GM18520 (cell line): ENCODE data around the gene LAMA1.

Source experiments
- ATAC-seq: cut with Tn5 transposase; IDR thresholded peaks from one replicate; pipeline ENCODE4 v1.9.1; 2021; ENCODE audit not compliant: unreplicated experiment

The LAMA1 gene

DNA sequence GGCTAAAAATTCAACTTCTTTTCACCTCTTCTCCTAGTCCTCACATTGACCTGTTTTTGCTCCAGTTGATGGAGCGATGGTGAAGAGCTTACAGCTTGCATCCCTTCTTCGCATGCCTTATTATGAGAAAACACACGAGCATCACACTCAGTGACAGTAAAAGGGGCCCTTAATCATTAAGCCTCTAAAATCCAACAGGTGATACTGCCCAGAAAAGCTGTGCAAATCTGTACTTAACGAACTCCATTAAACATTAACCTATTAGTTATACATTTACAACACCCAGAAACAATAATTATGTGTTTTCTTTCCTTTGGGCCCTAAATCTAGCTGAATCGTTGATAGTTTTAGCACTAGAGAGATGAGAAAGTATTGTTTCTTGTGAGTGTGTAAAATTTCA lies 54.8 kb downstream of the LAMA1 start:
- ATAC-seq: no peak

- ATAC-seq: no peak
Observed at GRCh38 chr18:7062236-7062635, 55.4 kb downstream of the LAMA1 start.

- ATAC-seq: no peak
Observed at GRCh38 chr18:7059276-7059675, 58.3 kb downstream of the LAMA1 start.

GRCh38 chr18:7056026-7056425 lies 61.6 kb downstream of the LAMA1 start:
- ATAC-seq: no peak

DNA sequence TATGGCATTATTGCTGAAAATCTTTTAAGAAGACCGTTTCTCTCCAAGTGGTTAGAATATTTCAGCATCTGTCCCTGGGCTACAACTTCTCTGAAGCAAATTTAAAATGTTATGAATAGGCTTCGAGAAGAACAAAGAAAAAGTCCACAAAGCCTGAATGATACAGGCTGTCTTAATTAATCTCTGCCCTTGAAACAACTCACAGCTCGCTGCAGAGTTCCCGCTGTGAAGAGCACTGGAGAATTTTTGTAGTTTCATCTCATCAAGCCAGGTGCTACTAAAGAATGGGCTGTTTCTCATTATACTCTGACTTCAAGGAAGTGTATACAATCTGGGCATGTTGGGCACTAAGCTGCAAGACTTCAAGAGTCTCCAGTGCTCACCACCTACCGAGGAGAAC lies 67.6 kb downstream of the LAMA1 start:
- no peak for ATAC-seq

DNA sequence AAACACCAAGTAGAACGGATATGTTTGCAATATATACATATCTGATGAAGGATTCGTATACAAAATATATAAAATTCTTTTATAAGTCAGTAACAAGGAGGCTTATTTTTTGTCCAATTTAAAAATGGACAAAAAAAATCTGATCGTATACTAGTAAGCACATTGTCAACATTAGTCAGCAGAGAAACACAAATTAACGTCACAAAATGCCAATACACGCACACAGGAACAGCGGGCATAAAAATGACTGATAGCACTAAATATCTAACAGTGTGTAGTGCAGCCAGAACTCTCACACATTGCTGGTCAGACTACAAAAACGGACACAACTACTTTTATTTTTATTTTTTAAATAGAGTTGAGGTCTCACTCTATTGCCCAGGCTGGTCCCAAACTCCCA lies 69.5 kb downstream of the LAMA1 start:
- ATAC-seq: no peak

GRCh38 chr18:7047336-7047735 lies 70.3 kb downstream of the LAMA1 start:
- no peak for ATAC-seq

GRCh38 chr18:7038330-7038851 lies 79.2 kb downstream of the LAMA1 start:
- no peak for ATAC-seq

- ATAC-seq: no peak
Observed at GRCh38 chr18:7037470-7037869, 80.1 kb downstream of the LAMA1 start.

DNA sequence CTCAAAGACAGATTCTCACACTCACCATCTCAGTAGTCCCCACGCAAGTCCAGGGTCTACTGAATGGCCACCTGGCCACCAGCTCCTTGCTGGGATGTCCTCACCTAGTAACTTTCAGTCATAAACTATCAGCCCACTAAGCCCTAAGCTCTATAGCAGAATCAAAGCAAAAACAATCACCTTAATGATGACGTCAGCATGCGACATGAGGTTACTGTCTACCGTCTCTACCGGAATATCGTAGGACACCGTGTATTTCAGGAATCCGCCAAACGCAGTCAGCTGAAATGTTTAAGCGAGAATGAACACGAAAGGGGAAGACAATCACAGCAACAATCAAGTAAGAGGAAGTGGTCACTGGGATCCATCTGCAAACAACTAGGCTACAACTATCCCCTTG lies 81.8 kb downstream of the LAMA1 start:
- ATAC-seq: no peak

DNA sequence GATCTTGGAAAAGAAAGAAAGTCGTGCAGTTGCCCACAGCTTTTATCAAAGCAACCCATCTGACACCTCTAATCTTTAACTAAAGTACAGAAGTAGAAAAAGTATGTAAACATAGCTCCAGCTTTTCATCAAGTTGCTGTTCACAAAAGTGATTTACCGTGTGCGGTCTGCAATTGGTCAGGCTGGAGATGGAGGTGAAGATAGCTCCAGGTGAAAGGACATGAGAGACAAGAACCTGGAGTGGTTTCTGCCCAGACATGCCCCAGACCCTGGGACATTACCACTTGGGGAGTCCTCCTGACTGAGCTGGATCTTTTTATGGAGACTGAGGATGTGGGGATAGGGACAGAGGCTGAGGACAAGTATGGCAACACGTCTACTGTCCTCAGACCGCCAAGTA lies 82.7 kb downstream of the LAMA1 start:
- no peak for ATAC-seq

GRCh38 chr18:7032537-7032936 lies 85.1 kb downstream of the LAMA1 start:
- ATAC-seq: no peak

DNA sequence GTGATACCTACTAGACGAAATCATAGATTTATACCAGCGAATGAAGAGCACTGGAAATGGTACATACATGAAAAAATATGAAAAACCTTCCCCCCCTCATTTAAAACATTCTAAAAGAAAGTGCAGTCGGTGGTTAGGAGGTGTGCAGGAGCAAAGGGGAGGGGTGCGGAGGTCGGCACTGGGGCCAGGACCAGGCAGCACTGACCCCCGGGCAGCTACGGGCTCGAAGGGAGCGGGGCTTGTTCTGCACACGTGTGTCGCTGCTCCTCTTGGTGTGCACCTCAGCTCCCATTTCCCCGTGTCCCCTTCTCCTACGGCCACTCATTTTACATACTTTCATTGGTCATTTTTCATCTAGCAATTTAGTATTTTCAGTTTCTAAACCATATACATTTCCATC lies 89.0 kb downstream of the LAMA1 start:
- no peak for ATAC-seq

DNA sequence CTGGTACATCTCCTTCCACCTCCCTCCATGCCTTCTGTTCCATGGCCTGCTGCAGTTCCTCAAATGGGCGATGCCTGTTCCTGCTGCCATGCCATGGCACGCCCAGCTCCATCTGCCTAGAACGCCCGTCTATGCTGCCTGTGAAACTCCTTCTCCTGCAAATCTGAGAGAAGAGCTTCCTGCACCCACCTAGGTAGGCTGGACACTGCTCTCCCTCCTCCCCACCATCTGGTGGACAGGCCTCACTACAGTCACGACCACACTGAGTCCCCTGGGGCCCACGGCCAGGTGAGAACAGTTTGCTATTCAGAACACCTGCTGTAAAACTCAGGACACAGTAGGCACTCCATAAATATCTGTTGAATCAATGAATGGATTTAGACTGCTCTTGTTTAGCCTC lies 92.4 kb downstream of the LAMA1 start:
- no peak for ATAC-seq

DNA sequence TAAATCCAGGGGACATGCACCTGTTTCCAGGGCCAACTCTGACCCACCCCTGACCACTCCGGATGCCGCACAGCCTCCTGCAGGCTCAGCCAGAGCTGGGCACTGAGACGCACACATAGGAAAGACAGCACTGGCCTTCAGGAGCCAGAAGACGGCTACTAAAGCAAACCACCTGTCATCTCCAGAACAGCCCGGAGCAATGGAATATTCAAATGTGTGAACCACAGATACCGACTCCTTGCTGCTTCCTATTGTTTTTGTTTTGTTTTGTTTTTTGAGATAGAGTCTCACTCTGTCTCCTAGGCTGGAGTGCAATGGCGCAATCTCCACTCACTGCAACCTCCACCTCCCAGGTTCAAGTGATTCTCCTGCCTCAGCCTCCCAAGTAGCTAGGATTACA lies 94.0 kb downstream of the LAMA1 start:
- no peak for ATAC-seq

DNA sequence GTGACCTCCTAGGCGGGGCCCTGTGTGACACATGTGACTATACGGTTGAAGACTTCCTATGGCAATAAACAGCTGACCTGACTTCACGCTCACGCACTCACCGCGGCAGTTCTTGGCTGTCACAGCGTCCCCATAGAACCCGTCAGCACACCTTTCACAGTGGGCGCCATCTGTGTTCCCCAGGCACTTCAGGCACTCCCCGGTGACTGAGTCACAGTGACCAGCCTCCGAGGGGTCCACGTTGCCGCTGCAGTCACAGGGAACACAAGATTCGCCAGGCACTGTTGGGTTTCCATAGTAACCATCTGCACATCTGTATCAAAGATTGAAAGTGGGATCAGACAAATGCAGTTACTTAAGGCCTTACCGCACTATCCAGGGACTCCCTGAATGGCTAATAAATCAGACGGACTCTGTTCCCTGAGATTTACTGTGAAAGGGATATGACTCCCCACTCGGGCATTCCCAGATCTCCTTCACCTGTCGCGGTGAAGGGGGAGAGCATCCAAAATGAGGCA lies 94.5 kb downstream of the LAMA1 start:
- ATAC-seq: no peak

GRCh38 chr18:7021994-7022840 lies 95.4 kb downstream of the LAMA1 start:
- ATAC-seq: no peak

DNA sequence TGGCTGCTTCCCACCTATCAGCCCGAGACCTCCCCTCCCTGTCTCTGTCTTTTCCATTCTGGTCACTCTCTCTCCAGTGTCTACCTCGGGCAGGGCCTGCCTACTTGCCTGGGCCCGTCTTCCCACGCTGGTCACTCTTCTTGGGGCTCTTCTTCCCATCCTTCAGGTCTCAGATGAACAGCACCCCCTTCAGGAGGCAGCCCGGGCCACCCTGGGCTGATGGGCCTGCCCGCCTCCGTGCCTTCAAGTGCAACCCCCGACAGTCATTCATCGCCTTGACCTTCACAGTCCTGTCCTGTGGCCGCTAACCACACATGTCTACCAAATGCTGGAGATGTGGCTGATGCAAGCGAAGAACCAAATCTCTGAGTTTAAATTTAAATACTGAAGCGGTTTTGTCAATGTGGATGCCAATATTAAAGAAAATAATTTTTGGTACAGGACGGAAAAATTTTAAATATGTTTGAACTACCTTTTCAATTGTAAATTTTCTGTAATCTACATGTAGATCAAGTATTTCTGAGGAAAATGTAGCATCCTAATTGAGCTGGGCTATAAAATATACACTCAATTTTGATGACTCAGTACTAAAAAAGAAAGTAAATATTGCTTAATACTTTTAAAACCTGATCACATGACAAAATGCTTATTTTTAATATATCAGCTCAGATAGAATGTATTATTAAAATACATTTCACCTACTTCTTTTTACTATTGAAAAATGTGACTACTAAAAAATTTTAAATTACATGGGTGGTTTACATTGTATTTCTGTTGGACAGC lies 96.4 kb downstream of the LAMA1 start:
- ATAC-seq: no peak

DNA sequence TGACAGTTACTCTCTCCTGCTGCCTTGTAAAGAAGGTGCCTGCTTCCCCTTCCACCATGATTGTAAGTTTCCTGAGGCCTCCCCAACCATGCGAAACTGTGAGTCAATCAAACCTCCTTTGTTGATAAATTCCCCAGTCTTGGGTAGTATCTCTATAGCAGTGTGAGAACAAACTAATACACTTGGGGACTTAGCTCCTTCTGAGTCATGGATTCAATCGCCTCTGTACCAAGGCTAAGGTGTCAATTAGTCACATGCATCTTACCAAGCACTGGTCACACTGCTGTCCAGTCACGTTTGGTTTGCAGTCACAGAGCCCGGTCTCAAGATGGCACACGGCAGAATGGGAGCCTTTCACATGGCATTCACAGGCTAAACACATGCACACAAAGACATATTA lies 100.6 kb downstream of the LAMA1 start:
- ATAC-seq: no peak

GRCh38 chr18:7011142-7011541 lies 106.5 kb downstream of the LAMA1 start:
- ATAC-seq: no peak

- no peak for ATAC-seq
Observed at GRCh38 chr18:7004009-7004408, 113.6 kb downstream of the LAMA1 start.

DNA sequence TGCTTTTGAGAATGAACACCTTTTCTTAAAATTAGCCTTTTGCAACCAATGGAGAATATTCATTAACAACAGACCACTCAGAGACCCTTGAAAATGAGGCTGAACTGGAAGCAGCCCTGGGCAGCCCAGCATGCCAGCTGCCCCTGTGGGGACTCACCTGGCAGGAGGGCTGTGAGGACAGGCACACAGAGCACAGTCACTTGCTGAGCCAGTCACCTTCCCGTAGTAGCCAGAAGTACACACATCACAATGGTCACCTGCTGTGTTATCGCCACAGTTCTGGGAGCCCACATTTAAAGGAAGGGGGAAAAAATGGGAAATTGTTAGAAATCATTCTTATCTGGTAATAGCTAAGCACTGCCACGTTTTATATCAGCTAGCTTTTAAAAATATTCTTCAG lies 115.5 kb downstream of the LAMA1 start:
- ATAC-seq: no peak
